CD8-positive, alpha-beta memory T cell (primary cell): Measurements from ENCODE around the gene NDUFV1. TPM values are rescaled to one million over a fixed set of nuclear protein-coding genes. Genes with fewer than 3 reads are reported as not detected.

Experiments used
- CTCF ChIA-PET: fragments of 350-600 bp; sonication (Branson Sonifier 250); formaldehyde crosslinking; loops from one replicate; lab custom pipeline; 2021; ENCODE audit warnings: antibody characterized with exemption; lab: Charles Lee
- POLR2A ChIA-PET: fragments of 350-600 bp; sonication (Branson Sonifier 250); formaldehyde crosslinking; loops from one replicate; lab custom pipeline; 2021; ENCODE audit warnings: antibody characterized with exemption; lab: Charles Lee
- DNase-seq, 5 donors: peaks; one replicate each; pipeline versions ENCODE4 v3.0.0 to v3.0.0-alpha.2; 2020 to 2022; ENCODE audit warnings: mixed read lengths in 1 of 5
- H3K27ac ChIP-seq: one replicate; pipeline ENCODE4 v1.7.0; 2013; ENCODE audit warnings: low read depth, mild to moderate bottlenecking, low read length, moderate library complexity
- H3K27me3 ChIP-seq: 2 replicates; pipeline ENCODE4 v1.7.0; 2013; ENCODE audit warnings: low read length, mild to moderate bottlenecking; ENCODE audit not compliant: insufficient read depth, poor library complexity, severe bottlenecking
- H3K36me3 ChIP-seq: 2 replicates; pipeline ENCODE4 v1.7.0; 2013; ENCODE audit warnings: mild to moderate bottlenecking, low read length, moderate library complexity; ENCODE audit not compliant: insufficient read depth
- H3K4me1 ChIP-seq: 2 replicates; pipeline ENCODE4 v1.7.0; 2013; ENCODE audit warnings: mild to moderate bottlenecking, low read length, moderate library complexity; ENCODE audit not compliant: insufficient read depth
- H3K4me3 ChIP-seq: 2 replicates; pipeline ENCODE4 v1.7.0; 2013; ENCODE audit warnings: mild to moderate bottlenecking, low read length
- H3K9me3 ChIP-seq: 2 replicates; pipeline ENCODE4 v1.7.0; 2013; ENCODE audit warnings: mild to moderate bottlenecking, low read length
- H3K27ac Mint-ChIP-seq, 8 donors: one replicate each; pipeline ENCODE4 v1.8.0; 2020 to 2021; ENCODE audit warnings: mixed read lengths in 8 of 8, mild to moderate bottlenecking in 6 of 8, inconsistent platforms in 3 of 8, moderate library complexity in 3 of 8
- H3K27me3 Mint-ChIP-seq, 2 donors: one replicate each; pipeline ENCODE4 v1.8.0; 2020 to 2021; ENCODE audit warnings: mixed read lengths in 2 of 2, mild to moderate bottlenecking in 1 of 2, moderate library complexity in 1 of 2
- H3K36me3 Mint-ChIP-seq, 3 donors: one replicate each; pipeline ENCODE4 v1.8.0; 2020 to 2021; ENCODE audit warnings: mixed read lengths in 3 of 3, inconsistent platforms in 1 of 3, mild to moderate bottlenecking in 1 of 3
- H3K4me1 Mint-ChIP-seq, 3 donors: one replicate each; pipeline ENCODE4 v1.8.0; 2020 to 2021; ENCODE audit warnings: mixed read lengths in 3 of 3, inconsistent platforms in 1 of 3, mild to moderate bottlenecking in 1 of 3
- H3K4me3 Mint-ChIP-seq, 7 donors: one replicate each; pipeline ENCODE4 v1.8.0; 2020 to 2021; ENCODE audit warnings: mixed read lengths in 7 of 7, mild to moderate bottlenecking in 6 of 7, moderate library complexity in 4 of 7, inconsistent platforms in 2 of 7
- H3K9me3 Mint-ChIP-seq, 5 donors: one replicate each; pipeline ENCODE4 v1.8.0; 2020 to 2022; ENCODE audit warnings: mixed read lengths in 5 of 5, mild to moderate bottlenecking in 3 of 5, moderate library complexity in 2 of 5, inconsistent platforms in 1 of 5
- polyA plus RNA-seq: library from polyadenylated mRNA; unstranded; fragments of 300-500 nt; fragmentation: Illumina TruSeq; gene quantifications from one replicate; pipeline ENCODE4 v1.2.3, GENCODE V29; 2021
- total RNA-seq, 2 experiments: library from RNA; stranded (reverse); gene quantifications; one replicate each; pipeline ENCODE4 v1.2.3, GENCODE V29; 2021

NDUFV1 gene
- total and polyA plus RNA-seq, 3 experiments from 2014 or later: 140 to 326 (median 321) TPM

- Mint-ChIP-seq H3K36me3 (peaks cover 0 to 2% (median 0%) of the 10 kb centered on the region in 3 donors), H3K4me3 (peak overlapping the region in 2 of 7 donors; percentile 9 to 75), H3K9me3 (no peaks in the 10 kb centered on the region), H3K27ac (no peak overlapping the region), H3K27me3 (no peaks in the 10 kb centered on the region), H3K4me1 (peaks cover 5 to 7% (median 6%) of the 10 kb centered on the region in 3 donors)
- Histone ChIP-seq H3K27ac (no peak overlapping the region), H3K4me3 (no peak overlapping the region), H3K9me3 (no peaks in the 10 kb centered on the region), H3K36me3 (no peaks in the 10 kb centered on the region), H3K4me1 (peaks cover 11% of the 10 kb centered on the region), H3K27me3 (no peaks in the 10 kb centered on the region)
- DNase-seq: no peak
- CTCF ChIA-PET: interaction anchor here (1.2 to 7.4 kb wide), 5 partner anchors 14 to 86 kb away, joined by 6 to 88 read pairs (median 61); partner anchors contain the start of gene ACY3
- POLR2A ChIA-PET: interaction anchor here (0.9 to 1.9 kb wide), 5 partner anchors 14 to 31 kb away, joined by 3 to 7 read pairs (median 4); no protein-coding TSS in a partner anchor
These were observed 21.3 kb downstream of the NDUFV1 start for GRCh38 chr11:67627812-67628624.

DNA sequence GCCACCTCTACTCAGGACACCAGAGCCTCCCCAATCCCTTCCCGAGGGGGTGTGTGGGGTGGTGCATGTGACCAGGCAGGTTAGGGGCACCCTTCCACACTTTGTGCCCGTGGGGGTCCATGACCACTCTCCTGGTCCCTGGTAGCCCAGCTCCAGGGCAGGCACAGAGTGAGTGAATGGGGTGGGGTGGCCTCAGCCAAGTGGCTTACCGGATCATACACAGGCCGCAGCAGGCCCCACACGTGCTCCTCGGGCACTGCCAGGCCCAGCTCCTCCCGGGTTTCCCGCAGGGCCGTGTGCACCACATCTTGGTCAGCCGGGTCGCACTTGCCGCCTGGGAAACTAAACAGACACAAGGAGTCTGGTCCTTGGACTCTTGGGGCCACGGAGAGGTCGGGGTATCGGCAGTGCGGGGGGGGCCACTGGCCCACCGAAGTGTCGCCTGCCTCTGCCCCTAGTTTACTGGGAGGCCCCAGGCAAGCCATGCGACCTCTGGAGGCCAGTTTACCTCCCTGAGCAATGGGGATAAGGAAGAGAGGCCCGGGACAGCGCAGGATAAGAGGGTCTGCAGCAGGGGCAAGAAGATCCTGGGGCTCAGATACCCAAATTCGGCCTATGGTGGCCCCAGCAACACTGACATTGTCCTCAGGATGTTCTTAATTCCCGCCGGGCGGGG, 22.1 kb downstream of the NDUFV1 start:
- Mint-ChIP-seq H3K36me3 (peaks cover 0 to 2% (median 0%) of the 10 kb centered on the region in 3 donors), H3K27ac (peak overlapping the region in 3 of 8 donors; percentile 38 to 93 (median 75)), H3K4me1 (peaks cover 5 to 7% (median 6%) of the 10 kb centered on the region in 3 donors), H3K4me3 (peak overlapping the region; percentile 38 to 93 (median 58)), H3K27me3 (no peaks in the 10 kb centered on the region), H3K9me3 (no peaks in the 10 kb centered on the region)
- Histone ChIP-seq H3K9me3 (no peaks in the 10 kb centered on the region), H3K4me3 (no peak overlapping the region), H3K27ac (peak overlapping the region; percentile 73), H3K4me1 (peaks cover 11% of the 10 kb centered on the region), H3K27me3 (no peaks in the 10 kb centered on the region), H3K36me3 (no peaks in the 10 kb centered on the region)
- ChIA-PET CTCF (interaction anchor here (0.8 to 7.4 kb wide), 11 partner anchors 11 to 277 kb away, joined by 3 to 88 read pairs (median 6); partner anchors contain the start of gene ACY3), POLR2A (interaction anchor here (0.5 to 1.9 kb wide), 6 partner anchors 15 to 1121 kb away, joined by 3 to 7 read pairs (median 5); no protein-coding TSS in a partner anchor)
- no peak for DNase-seq

DNA sequence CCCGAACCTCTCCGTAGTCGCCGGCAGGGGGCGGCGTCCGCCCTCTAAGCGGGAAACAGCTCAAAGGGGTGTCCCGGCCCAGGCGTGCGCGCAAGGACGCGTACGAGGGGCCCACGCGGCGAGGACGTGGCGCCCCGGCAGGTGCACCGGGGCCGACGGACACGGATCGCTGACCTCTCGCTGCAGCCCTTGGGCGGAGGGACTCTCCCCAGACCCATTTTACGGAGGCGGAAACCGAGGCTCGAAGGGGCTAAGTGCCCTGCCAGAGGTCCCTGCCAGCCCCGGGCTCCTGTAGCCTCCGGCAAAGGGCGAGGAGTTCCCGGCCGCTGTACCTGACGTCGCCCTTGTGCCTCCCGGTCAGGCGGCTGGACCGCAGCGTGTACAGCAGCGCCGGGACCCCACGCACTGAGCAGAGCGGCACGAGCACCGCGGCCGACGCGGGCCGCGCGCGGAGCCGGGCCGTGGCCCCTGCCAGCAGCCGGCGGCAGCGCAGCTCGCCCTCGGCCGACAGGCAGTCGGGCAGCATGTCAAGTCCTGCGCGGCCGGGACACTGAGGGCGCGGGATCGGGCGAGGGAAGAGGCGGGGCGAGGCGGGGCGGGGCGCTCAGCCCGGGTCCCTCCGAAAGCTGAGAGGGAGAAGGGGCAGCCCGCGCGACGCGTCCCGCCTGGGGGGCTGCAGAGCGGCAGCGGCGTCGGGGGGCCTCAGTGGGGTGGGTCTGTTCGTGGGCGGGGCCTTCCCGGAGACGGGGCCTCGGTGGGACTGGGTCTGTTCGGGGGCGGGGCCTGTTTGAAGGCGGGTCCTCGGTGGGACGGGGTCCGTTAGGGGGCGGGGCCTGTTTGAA, 22.9 kb downstream of the NDUFV1 start, which contains the start of gene NUDT8:
NUDT8 (minus strand) TSS at position 552 of the 842 bp plus-strand sequence; CDS start at position 526, 26 bp downstream.
- peak; percentile 80 to 93 (median 85) for DNase-seq
- H3K9me3 Mint-ChIP-seq: no peaks in the 10 kb centered on the region
- H3K4me1 Mint-ChIP-seq: peaks cover 5 to 7% (median 6%) of the 10 kb centered on the region in 3 donors
- H3K36me3 Mint-ChIP-seq: peaks cover 0 to 2% (median 0%) of the 10 kb centered on the region in 3 donors
- no peaks in the 10 kb centered on the region for H3K36me3 ChIP-seq
- no peaks in the 10 kb centered on the region for H3K27me3 Mint-ChIP-seq
- ChIA-PET CTCF (interaction anchor here (0.8 to 7.4 kb wide), 14 partner anchors 10 to 278 kb away, joined by 3 to 88 read pairs (median 6); partner anchors contain the start of genes ACY3 and TBX10), POLR2A (interaction anchor here (0.5 to 1.9 kb wide), 11 partner anchors 15 to 1120 kb away, joined by 3 to 8 read pairs (median 5); partner anchors contain the start of gene ACY3)
- H3K4me3 ChIP-seq: peak within 1 kb of the TSS; percentile 72
- H3K27ac Mint-ChIP-seq: peak within 1 kb of the TSS; percentile 81 to 98 (median 91)
- peaks cover 11% of the 10 kb centered on the region for H3K4me1 ChIP-seq
- H3K9me3 ChIP-seq: no peaks in the 10 kb centered on the region
- H3K27ac ChIP-seq: peak within 1 kb of the TSS; percentile 73
- H3K4me3 Mint-ChIP-seq: peak within 1 kb of the TSS; percentile 86 to 96 (median 91)
- H3K27me3 ChIP-seq: no peaks in the 10 kb centered on the region

DNA sequence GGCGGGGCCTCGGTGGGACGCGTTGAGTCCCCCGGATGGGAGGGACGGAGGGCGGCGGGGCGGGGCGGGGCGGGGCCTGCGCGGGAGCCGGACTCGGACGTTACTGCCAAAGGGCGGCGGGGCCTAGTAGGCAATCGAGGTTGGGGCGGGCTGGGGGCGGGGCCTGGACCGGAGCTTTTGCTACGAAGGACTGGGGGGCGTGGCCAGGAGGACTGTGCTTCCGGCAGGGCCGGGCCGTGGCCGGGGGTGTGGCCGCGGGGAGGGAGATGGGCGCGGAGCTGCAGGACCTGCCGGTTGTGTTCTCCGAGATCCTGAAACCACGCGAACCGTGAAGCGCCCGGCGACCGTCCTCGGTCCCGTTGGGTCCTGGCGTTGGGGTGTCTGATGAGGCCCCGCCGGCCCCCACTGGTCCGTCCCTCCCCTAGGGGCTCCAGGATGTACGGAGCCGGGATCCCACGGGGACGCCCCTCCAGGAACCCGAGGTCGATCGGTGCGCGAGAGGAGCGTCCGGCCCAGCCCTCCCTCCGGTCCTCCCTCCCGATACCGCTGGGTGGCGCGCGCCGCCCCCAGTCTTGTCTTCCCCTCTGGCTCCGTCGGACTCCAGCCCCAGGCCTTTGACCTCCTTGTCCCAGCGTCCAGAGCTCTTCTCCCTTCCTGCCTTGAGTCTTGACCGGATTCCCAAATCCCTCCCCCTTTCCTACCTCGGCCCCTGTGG, 23.6 kb downstream of the NDUFV1 start:
- H3K36me3 Mint-ChIP-seq: peaks cover 0 to 2% (median 0%) of the 10 kb centered on the region in 3 donors
- peak overlapping the region; percentile 72 for H3K4me3 ChIP-seq
- H3K27ac Mint-ChIP-seq: peak overlapping the region in 7 of 8 donors; percentile 88 to 98 (median 91)
- H3K36me3 ChIP-seq: no peaks in the 10 kb centered on the region
- H3K4me1 ChIP-seq: peaks cover 11% of the 10 kb centered on the region
- no peaks in the 10 kb centered on the region for H3K27me3 ChIP-seq
- H3K4me1 Mint-ChIP-seq: peaks cover 5 to 7% (median 6%) of the 10 kb centered on the region in 3 donors
- H3K9me3 ChIP-seq: no peaks in the 10 kb centered on the region
- peak overlapping the region; percentile 57 for H3K27ac ChIP-seq
- peak overlapping the region; percentile 86 to 96 (median 91) for H3K4me3 Mint-ChIP-seq
- POLR2A ChIA-PET: interaction anchor here (0.6 to 1.1 kb wide), 5 partner anchors 16 to 60 kb away, joined by 4 to 8 read pairs (median 5); partner anchors contain the start of gene ACY3
- H3K9me3 Mint-ChIP-seq: no peaks in the 10 kb centered on the region
- no peaks in the 10 kb centered on the region for H3K27me3 Mint-ChIP-seq
- peak; percentile 85 to 96 (median 95) for DNase-seq
- CTCF ChIA-PET: interaction anchor here (1.1 to 7.4 kb wide), 12 partner anchors 9 to 279 kb away, joined by 3 to 88 read pairs (median 7); partner anchors contain the start of genes ACY3 and TBX10

GRCh38 chr11:67630943-67631331, 24.2 kb downstream of the NDUFV1 start:
- POLR2A ChIA-PET: interaction anchor here (1.1 kb wide), 1 partner anchor 19 kb away, joined by 8 read pairs; the partner anchor contains the start of gene ACY3

GRCh38 chr11:67631411-67631810, 24.7 kb downstream of the NDUFV1 start:
- peak overlapping the region in 1 of 8 donors; percentile 90 for H3K27ac Mint-ChIP-seq
- Histone ChIP-seq H3K36me3 (no peaks in the 10 kb centered on the region), H3K27ac (no peak overlapping the region), H3K9me3 (no peaks in the 10 kb centered on the region), H3K4me3 (no peak overlapping the region), H3K27me3 (no peaks in the 10 kb centered on the region), H3K4me1 (peaks cover 11% of the 10 kb centered on the region)
- peaks cover 5 to 7% (median 6%) of the 10 kb centered on the region in 3 donors for H3K4me1 Mint-ChIP-seq
- peak overlapping the region in 6 of 7 donors; percentile 86 to 96 (median 90) for H3K4me3 Mint-ChIP-seq
- H3K9me3 Mint-ChIP-seq: no peaks in the 10 kb centered on the region
- H3K36me3 Mint-ChIP-seq: peaks cover 0 to 2% (median 0%) of the 10 kb centered on the region in 3 donors
- H3K27me3 Mint-ChIP-seq: no peaks in the 10 kb centered on the region
- DNase-seq: no peak
- ChIA-PET CTCF (interaction anchor here (6.0 to 7.4 kb wide), 3 partner anchors 17 to 28 kb away, joined by 61 to 88 read pairs (median 80); partner anchors contain the start of gene ACY3), POLR2A (no interaction called here)

More at GRCh38 chr11:67630943-67631331, 24.2 kb downstream of the NDUFV1 start:
- Histone ChIP-seq H3K4me3 (peak overlapping the region; percentile 72), H3K4me1 (peaks cover 11% of the 10 kb centered on the region), H3K27ac (peak overlapping the region; percentile 57), H3K27me3 (no peaks in the 10 kb centered on the region), H3K36me3 (no peaks in the 10 kb centered on the region), H3K9me3 (no peaks in the 10 kb centered on the region)
- peak in 2 of 5 donors; percentile 11 to 16 for DNase-seq
- Mint-ChIP-seq H3K27me3 (no peaks in the 10 kb centered on the region), H3K4me3 (peak overlapping the region; percentile 86 to 96 (median 91)), H3K27ac (peak overlapping the region in 7 of 8 donors; percentile 83 to 98 (median 91)), H3K9me3 (no peaks in the 10 kb centered on the region), H3K4me1 (peaks cover 5 to 7% (median 6%) of the 10 kb centered on the region in 3 donors), H3K36me3 (peaks cover 0 to 2% (median 0%) of the 10 kb centered on the region in 3 donors)
- CTCF ChIA-PET: interaction anchor here (1.3 to 7.4 kb wide), 4 partner anchors 9 to 29 kb away, joined by 11 to 88 read pairs (median 70); partner anchors contain the start of genes ACY3 and TBX10
